ENCODE measurements around the gene PNPLA1.
"Not testable (repeated sequence)": the region's sequence is repeated elsewhere in the genome, so short reads cannot be mapped to it uniquely, and the experiment has no call there.

Gene PNPLA1

GRCh38 chr6:36327919-36328236, 58.0 kb downstream of the PNPLA1 start:
- no peaks in the 10 kb centered on the region for H3K36me3 Mint-ChIP-seq
- H3K27me3 Mint-ChIP-seq: peaks cover 5% of the 10 kb centered on the region
- H3K27ac Mint-ChIP-seq: no peak overlapping the region
- no peaks in the 10 kb centered on the region for H3K9me3 Mint-ChIP-seq (ENCODE audit: low read depth)
- no peak overlapping the region for H3K4me3 Mint-ChIP-seq
- H3K4me1 Mint-ChIP-seq (ENCODE audit: low read depth): peaks cover 1% of the 10 kb centered on the region

- H3K27ac Mint-ChIP-seq: no peak overlapping the region
- H3K4me1 Mint-ChIP-seq (ENCODE audit: low read depth): peaks cover 1% of the 10 kb centered on the region
- no peak overlapping the region for H3K4me3 Mint-ChIP-seq
- H3K9me3 Mint-ChIP-seq (ENCODE audit: low read depth): no peaks in the 10 kb centered on the region
- H3K36me3 Mint-ChIP-seq: no peaks in the 10 kb centered on the region
- H3K27me3 Mint-ChIP-seq: peaks cover 7% of the 10 kb centered on the region
These were observed 58.7 kb downstream of the PNPLA1 start for GRCh38 chr6:36328600-36328999.

- no peak overlapping the region for H3K27ac Mint-ChIP-seq
These were observed 60.0 kb downstream of the PNPLA1 start for GRCh38 chr6:36329798-36330291.

GRCh38 chr6:36330366-36330765, 60.5 kb downstream of the PNPLA1 start:
- H3K27me3 Mint-ChIP-seq: peaks cover 12% of the 10 kb centered on the region

More at GRCh38 chr6:36329798-36330291, 60.0 kb downstream of the PNPLA1 start:
- Mint-ChIP-seq H3K4me3 (no peak overlapping the region), H3K36me3 (no peaks in the 10 kb centered on the region), H3K4me1 (ENCODE audit: low read depth) (peaks cover 1% of the 10 kb centered on the region), H3K9me3 (ENCODE audit: low read depth) (no peaks in the 10 kb centered on the region), H3K27me3 (peaks cover 12% of the 10 kb centered on the region)

GRCh38 chr6:36331381-36331780, 61.5 kb downstream of the PNPLA1 start:
- Mint-ChIP-seq H3K4me1 (ENCODE audit: low read depth) (peaks cover 3% of the 10 kb centered on the region), H3K4me3 (no peak overlapping the region), H3K27me3 (peaks cover 12% of the 10 kb centered on the region), H3K27ac (no peak overlapping the region), H3K9me3 (ENCODE audit: low read depth) (no peaks in the 10 kb centered on the region), H3K36me3 (no peaks in the 10 kb centered on the region)

More at GRCh38 chr6:36330366-36330765, 60.5 kb downstream of the PNPLA1 start:
- Mint-ChIP-seq H3K4me1 (ENCODE audit: low read depth) (peaks cover 1% of the 10 kb centered on the region), H3K4me3 (no peak overlapping the region), H3K27ac (no peak overlapping the region), H3K9me3 (ENCODE audit: low read depth) (no peaks in the 10 kb centered on the region), H3K36me3 (no peaks in the 10 kb centered on the region)

- no peaks in the 10 kb centered on the region for H3K9me3 Mint-ChIP-seq (ENCODE audit: low read depth)
- no peak overlapping the region for H3K4me3 Mint-ChIP-seq
- H3K36me3 Mint-ChIP-seq: no peaks in the 10 kb centered on the region
- peaks cover 12% of the 10 kb centered on the region for H3K27me3 Mint-ChIP-seq
- peaks cover 12% of the 10 kb centered on the region for H3K4me1 Mint-ChIP-seq (ENCODE audit: low read depth)
- H3K27ac Mint-ChIP-seq: no peak overlapping the region
These were observed 63.5 kb downstream of the PNPLA1 start for GRCh38 chr6:36333171-36333895.

- H3K27me3 Mint-ChIP-seq: peaks cover 12% of the 10 kb centered on the region
- no peak overlapping the region for H3K4me3 Mint-ChIP-seq
- no peak overlapping the region for H3K27ac Mint-ChIP-seq
- H3K4me1 Mint-ChIP-seq (ENCODE audit: low read depth): peaks cover 12% of the 10 kb centered on the region
- H3K36me3 Mint-ChIP-seq: no peaks in the 10 kb centered on the region
- no peaks in the 10 kb centered on the region for H3K9me3 Mint-ChIP-seq (ENCODE audit: low read depth)
These were observed 64.3 kb downstream of the PNPLA1 start for GRCh38 chr6:36333931-36334725.

- Mint-ChIP-seq H3K27me3 (peaks cover 13% of the 10 kb centered on the region), H3K4me1 (ENCODE audit: low read depth) (peaks cover 12% of the 10 kb centered on the region), H3K9me3 (ENCODE audit: low read depth) (no peaks in the 10 kb centered on the region), H3K27ac (no peak overlapping the region), H3K4me3 (no peak overlapping the region), H3K36me3 (no peaks in the 10 kb centered on the region)
These were observed 65.1 kb downstream of the PNPLA1 start for GRCh38 chr6:36334832-36335459.

GRCh38 chr6:36335465-36336207, 65.8 kb downstream of the PNPLA1 start:
- no peaks in the 10 kb centered on the region for H3K9me3 Mint-ChIP-seq (ENCODE audit: low read depth)
- no peak overlapping the region for H3K4me3 Mint-ChIP-seq
- H3K27me3 Mint-ChIP-seq: peaks cover 16% of the 10 kb centered on the region
- no peak overlapping the region for H3K27ac Mint-ChIP-seq
- peaks cover 12% of the 10 kb centered on the region for H3K4me1 Mint-ChIP-seq (ENCODE audit: low read depth)
- H3K36me3 Mint-ChIP-seq: no peaks in the 10 kb centered on the region

- peaks cover 19% of the 10 kb centered on the region for H3K27me3 Mint-ChIP-seq
- no peaks in the 10 kb centered on the region for H3K9me3 Mint-ChIP-seq (ENCODE audit: low read depth)
- peaks cover 14% of the 10 kb centered on the region for H3K4me1 Mint-ChIP-seq (ENCODE audit: low read depth)
- no peak overlapping the region for H3K27ac Mint-ChIP-seq
- no peaks in the 10 kb centered on the region for H3K36me3 Mint-ChIP-seq
- no peak overlapping the region for H3K4me3 Mint-ChIP-seq
These were observed 66.4 kb downstream of the PNPLA1 start for GRCh38 chr6:36336208-36336710.

GRCh38 chr6:36336779-36337241, 67.0 kb downstream of the PNPLA1 start, which contains the start of gene BNIP5:
Gene BNIP5 (minus strand): TSS chr6:36336888. CDS start chr6:36330690, 6,198 bp downstream.
- H3K27ac Mint-ChIP-seq: peak within 1 kb of the TSS; percentile 46
- H3K4me1 Mint-ChIP-seq (ENCODE audit: low read depth): peaks cover 14% of the 10 kb centered on the region
- H3K9me3 Mint-ChIP-seq (ENCODE audit: low read depth): no peaks in the 10 kb centered on the region
- peaks cover 19% of the 10 kb centered on the region for H3K27me3 Mint-ChIP-seq
- no peaks in the 10 kb centered on the region for H3K36me3 Mint-ChIP-seq
- no peak within 1 kb of the TSS for H3K4me3 Mint-ChIP-seq

GRCh38 chr6:36337814-36338213, 68.0 kb downstream of the PNPLA1 start:
- peaks cover 16% of the 10 kb centered on the region for H3K27me3 Mint-ChIP-seq
- peak overlapping the region; percentile 46 for H3K27ac Mint-ChIP-seq
- peaks cover 14% of the 10 kb centered on the region for H3K4me1 Mint-ChIP-seq (ENCODE audit: low read depth)
- no peaks in the 10 kb centered on the region for H3K36me3 Mint-ChIP-seq
- no peaks in the 10 kb centered on the region for H3K9me3 Mint-ChIP-seq (ENCODE audit: low read depth)
- H3K4me3 Mint-ChIP-seq: no peak overlapping the region

GRCh38 chr6:36338223-36338622, 68.4 kb downstream of the PNPLA1 start:
- H3K27me3 Mint-ChIP-seq: peaks cover 15% of the 10 kb centered on the region

GRCh38 chr6:36339146-36339545, 69.3 kb downstream of the PNPLA1 start:
- Mint-ChIP-seq H3K27ac (no peak overlapping the region), H3K27me3 (peaks cover 15% of the 10 kb centered on the region), H3K9me3 (ENCODE audit: low read depth) (no peaks in the 10 kb centered on the region), H3K4me1 (ENCODE audit: low read depth) (peaks cover 14% of the 10 kb centered on the region), H3K36me3 (no peaks in the 10 kb centered on the region), H3K4me3 (no peak overlapping the region)

More at GRCh38 chr6:36338223-36338622, 68.4 kb downstream of the PNPLA1 start:
- not testable (repeated sequence) for H3K4me3 Mint-ChIP-seq; H3K9me3 Mint-ChIP-seq (ENCODE audit: low read depth); H3K36me3 Mint-ChIP-seq
- Mint-ChIP-seq H3K4me1 (ENCODE audit: low read depth) (peaks cover 14% of the 10 kb centered on the region), H3K27ac (peak overlapping the region; percentile 46)
